CD1c-positive myeloid dendritic cell (primary cell): ENCODE measurements around the gene SUSD2.
A peak's percentile ranks its signal among the peaks of the same experiment; 100 is the strongest.
"Not testable (repeated sequence)": the region's sequence is repeated elsewhere in the genome, so short reads cannot be mapped to it uniquely, and the experiment has no call there.

Source experiments
- DNase-seq: peaks from one replicate; pipeline ENCODE4 v3.0.0-alpha.2; 2016; ENCODE audit errors: extremely low spot score

The SUSD2 gene

GRCh38 chr22:24188705-24189248, 7.5 kb downstream of the SUSD2 start:
- no peak for DNase-seq

GRCh38 chr22:24189249-24190158, 8.2 kb downstream of the SUSD2 start:
- peak; percentile 70 for DNase-seq

GRCh38 chr22:24190159-24190540, 8.9 kb downstream of the SUSD2 start:
- no peak for DNase-seq

GRCh38 chr22:24190596-24191208, 9.4 kb downstream of the SUSD2 start:
- DNase-seq: no peak

- DNase-seq: no peak
Measured at GRCh38 chr22:24191381-24191841, 10.1 kb downstream of the SUSD2 start.

- no peak for DNase-seq
Measured at GRCh38 chr22:24191893-24192292, 10.6 kb downstream of the SUSD2 start.

- no peak for DNase-seq
Measured at GRCh38 chr22:24198682-24199052, 17.4 kb downstream of the SUSD2 start.

GRCh38 chr22:24200619-24201212, 19.4 kb downstream of the SUSD2 start:
- DNase-seq: no peak

GRCh38 chr22:24201681-24202614, 20.7 kb downstream of the SUSD2 start:
- DNase-seq: no peak

- not testable (repeated sequence) for DNase-seq
Measured at GRCh38 chr22:24203856-24204255, 22.6 kb downstream of the SUSD2 start.

- peak; percentile 55 for DNase-seq
Measured at GRCh38 chr22:24205438-24206195, 24.3 kb downstream of the SUSD2 start.

- DNase-seq: peak; percentile 45
Measured at GRCh38 chr22:24206460-24207263, 25.4 kb downstream of the SUSD2 start.

- DNase-seq: peak; percentile 42
Measured at GRCh38 chr22:24207264-24208011, 26.2 kb downstream of the SUSD2 start.

- DNase-seq: peak; percentile 97
Measured at GRCh38 chr22:24208012-24208749, 26.9 kb downstream of the SUSD2 start.

GRCh38 chr22:24209016-24209415, 27.7 kb downstream of the SUSD2 start:
- DNase-seq: no peak

- DNase-seq: no peak
Measured at GRCh38 chr22:24209687-24210086, 28.4 kb downstream of the SUSD2 start.

- DNase-seq: not testable (repeated sequence)
Measured at GRCh38 chr22:24210409-24210808, 29.1 kb downstream of the SUSD2 start.

GRCh38 chr22:24211716-24212115, 30.4 kb downstream of the SUSD2 start:
- DNase-seq: not testable (repeated sequence)
